Daoy (cell line): ENCODE measurements around the gene VPS8. TPM values are rescaled to one million over a fixed set of nuclear protein-coding genes. Genes with fewer than 3 reads are reported as not detected.
A peak's percentile ranks its signal among the peaks of the same experiment; 100 is the strongest.
"Not testable (repeated sequence)": the region's sequence is repeated elsewhere in the genome, so short reads cannot be mapped to it uniquely, and the experiment has no call there.

Source experiments
- DNase-seq: peaks from one replicate; pipeline ENCODE4 v3.0.0-alpha.2; 2015; ENCODE audit warnings: low read depth
- total RNA-seq: library from RNA; depleted of rRNA; stranded (reverse); fragments of >200 nt; shearing (Covaris generic); gene quantifications from 2 replicates; pipeline ENCODE4 v1.2.3, GENCODE V29; 2014

Gene VPS8
- total RNA-seq, 1 experiment from 2014 or later, result 23.2 TPM

GRCh38 chr3:184919651-184920050, 107.7 kb downstream of the VPS8 start:
- DNase-seq, result no peak

GRCh38 chr3:184924547-184924946, 112.6 kb downstream of the VPS8 start:
- DNase-seq, result no peak

- DNase-seq, result no peak
Observed at GRCh38 chr3:184927796-184928315, 115.9 kb downstream of the VPS8 start.

GRCh38 chr3:184932777-184933176, 120.8 kb downstream of the VPS8 start:
- no peak for DNase-seq

GRCh38 chr3:184937611-184938010, 125.6 kb downstream of the VPS8 start:
- DNase-seq, result peak; percentile 4

GRCh38 chr3:184941408-184941807, 129.4 kb downstream of the VPS8 start:
- no peak for DNase-seq

GRCh38 chr3:184942735-184943134, 130.8 kb downstream of the VPS8 start:
- no peak for DNase-seq

- no peak for DNase-seq
Observed at GRCh38 chr3:184944241-184944640, 132.3 kb downstream of the VPS8 start.

- no peak for DNase-seq
Observed at GRCh38 chr3:184945886-184946625, 134.1 kb downstream of the VPS8 start.

- DNase-seq, result no peak
Observed at GRCh38 chr3:184946917-184947316, 135.0 kb downstream of the VPS8 start.

GRCh38 chr3:184949251-184949965, 137.4 kb downstream of the VPS8 start:
- DNase-seq, result no peak

- not testable (repeated sequence) for DNase-seq
Observed at GRCh38 chr3:184950816-184951215, 138.8 kb downstream of the VPS8 start.

GRCh38 chr3:184952671-184953070, 140.7 kb downstream of the VPS8 start:
- DNase-seq, result no peak

- DNase-seq, result no peak
Observed at GRCh38 chr3:184953401-184953800, 141.4 kb downstream of the VPS8 start.

- DNase-seq, result no peak
Observed at GRCh38 chr3:184954251-184954650, 142.3 kb downstream of the VPS8 start.

- not testable (repeated sequence) for DNase-seq
Observed at GRCh38 chr3:184954851-184955250, 142.9 kb downstream of the VPS8 start.

- no peak for DNase-seq
Observed at GRCh38 chr3:184965639-184966430, 153.9 kb downstream of the VPS8 start.

- no peak for DNase-seq
Observed at GRCh38 chr3:184968115-184968514, 156.1 kb downstream of the VPS8 start.

- no peak for DNase-seq
Observed at GRCh38 chr3:184970186-184970585, 158.2 kb downstream of the VPS8 start.

GRCh38 chr3:184977796-184978195, 165.8 kb downstream of the VPS8 start:
- DNase-seq, result no peak

GRCh38 chr3:184981071-184981470, 169.1 kb downstream of the VPS8 start:
- no peak for DNase-seq

- no peak for DNase-seq
Observed at GRCh38 chr3:184982076-184982475, 170.1 kb downstream of the VPS8 start.
